ENCODE data around the gene LRCH1. TPM values are rescaled to one million over a fixed set of nuclear protein-coding genes. Genes with fewer than 3 reads are reported as not detected.

The LRCH1 gene
- total and polyA plus RNA-seq, 2 of the 13 experiments (the other 11 are each of a cell fraction or from before 2014, with no cell fraction given), result 4.1 to 12.6 TPM

DNA sequence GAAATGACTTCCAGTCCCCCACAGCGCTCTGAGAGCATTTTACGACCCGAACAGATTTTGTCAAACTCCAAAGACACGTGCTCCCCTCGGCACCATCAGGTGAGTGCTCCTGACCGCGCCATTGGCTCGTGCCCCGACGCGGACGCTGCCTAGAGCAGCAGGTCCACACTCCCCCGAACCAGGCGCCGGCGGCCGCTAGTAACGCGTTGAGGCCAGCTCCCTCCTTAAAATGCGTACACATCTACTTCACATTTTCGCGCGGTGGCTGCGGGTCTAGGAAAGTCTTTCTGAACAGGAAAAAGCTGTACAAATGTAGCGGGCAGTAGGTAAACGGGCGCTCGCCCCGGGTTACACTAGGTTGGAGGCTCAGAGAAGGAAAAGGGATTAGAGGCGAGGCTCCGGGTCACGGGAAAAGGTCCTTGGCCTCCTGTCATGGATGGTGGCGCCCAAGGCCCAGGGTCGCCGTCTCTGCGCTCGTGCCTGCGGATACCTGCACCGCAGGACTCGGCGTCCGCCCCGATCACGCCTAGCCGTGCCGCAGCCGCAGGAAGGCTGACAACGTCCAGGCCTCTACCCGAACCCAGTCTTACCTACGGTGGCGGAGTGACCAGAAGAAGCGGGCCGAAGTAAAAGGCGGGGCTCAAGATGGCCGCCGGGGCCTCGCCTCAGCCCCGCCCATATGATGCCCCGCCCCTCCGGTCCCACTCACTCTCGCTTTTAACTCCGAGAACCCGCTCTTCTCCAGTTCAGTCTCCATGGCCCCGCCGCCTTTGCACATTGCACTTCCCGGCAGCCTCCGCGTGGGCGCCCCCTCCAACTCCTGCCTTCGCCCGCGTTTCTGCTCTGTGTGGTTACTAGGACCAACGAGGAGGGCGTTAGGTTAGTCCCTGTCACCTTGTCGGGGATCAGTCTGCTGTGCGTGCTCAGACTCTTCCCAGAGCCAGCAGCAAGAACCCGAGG, 243.8 kb downstream of the LRCH1 start, which contains the start of gene ESD (continued):
- TF ChIP-seq ZNF564 (CRISPR knock-in tag; IDR thresholded peaks at IDR 0.05), result 0 out of 2 replicates have a peak, but pooled peaks have one; percentile 20
- 0 out of 2 replicates have a peak, but pooled peaks have one; percentile 33 for TF ChIP-seq NFKBIZ (CRISPR knock-in tag; IDR thresholded peaks at IDR 0.05)
- no peak for TF ChIP-seq CBX1 (IDR thresholded peaks at IDR 0.05; ENCODE audit: low read depth)
- TF ChIP-seq PTBP1 (IDR thresholded peaks at IDR 0.05; ENCODE audit: low read depth, low read length, poor library complexity, severe bottlenecking), result no peak
- 0 out of 2 replicates have a peak, but pooled peaks have one; percentile 55 for TF ChIP-seq SOX5 (CRISPR knock-in tag; IDR thresholded peaks at IDR 0.05; ENCODE audit: borderline replicate concordance)
- TF ChIP-seq ZNF607 (CRISPR knock-in tag; IDR thresholded peaks at IDR 0.05; ENCODE audit: borderline replicate concordance), result peak; percentile 68; the same call in 1 of the 2 replicates
- no peak for TF ChIP-seq SP1 (IDR thresholded peaks at IDR 0.05)
- peak; percentile 65; the same call in 1 of the 2 replicates for TF ChIP-seq SP1 (CRISPR knock-in tag; IDR thresholded peaks at IDR 0.05)
- peak; percentile 39; the same call in 1 of the 2 replicates for TF ChIP-seq NFAT5 (CRISPR knock-in tag; IDR thresholded peaks at IDR 0.05)
- TF ChIP-seq CTCF (CRISPR knock-in tag; IDR thresholded peaks at IDR 0.05), result peak; percentile 24
- TF ChIP-seq HOXA5 (CRISPR knock-in tag; IDR thresholded peaks at IDR 0.05), result peak; percentile 93
- peak; percentile 32 for TF ChIP-seq RBM39 (IDR thresholded peaks at IDR 0.05; ENCODE audit: low read depth, low read length, poor library complexity, severe bottlenecking)
- peak; percentile 38; the same call in 1 of the 2 replicates for TF ChIP-seq ZNF281 (CRISPR knock-in tag; IDR thresholded peaks at IDR 0.05; ENCODE audit: borderline replicate concordance)
- no peak for TF ChIP-seq PCBP2 (optimal IDR thresholded peaks at IDR 0.05; ENCODE audit: low read depth, low read length, poor library complexity, severe bottlenecking)
- peak; percentile 74 for TF ChIP-seq GFI1 (CRISPR knock-in tag; IDR thresholded peaks at IDR 0.05; ENCODE audit: borderline replicate concordance)
- TF ChIP-seq SMAD1 (CRISPR knock-in tag; IDR thresholded peaks at IDR 0.05; ENCODE audit: borderline replicate concordance, low read depth), result 0 out of 2 replicates have a peak, but pooled peaks have one; percentile 7

Measured in HepG2 (cell line).